Activated gamma-delta T cell treated with Interleukin-2 at 50 U/mL for 16 hours (primary cell): ENCODE measurements around the gene ANGPTL2.

Experiments used
- DNase-seq: peaks from one replicate; pipeline ENCODE4 v3.0.0-alpha.2; 2020

Gene ANGPTL2

GRCh38 chr9:127116088-127116726, 6.2 kb downstream of the ANGPTL2 start:
- DNase-seq: no peak

- DNase-seq: no peak
Measured at GRCh38 chr9:127114606-127115005, 7.8 kb downstream of the ANGPTL2 start.

- DNase-seq: no peak
Measured at GRCh38 chr9:127113191-127113972, 9.1 kb downstream of the ANGPTL2 start.

- no peak for DNase-seq
Measured at GRCh38 chr9:127112735-127113161, 9.7 kb downstream of the ANGPTL2 start.

DNA sequence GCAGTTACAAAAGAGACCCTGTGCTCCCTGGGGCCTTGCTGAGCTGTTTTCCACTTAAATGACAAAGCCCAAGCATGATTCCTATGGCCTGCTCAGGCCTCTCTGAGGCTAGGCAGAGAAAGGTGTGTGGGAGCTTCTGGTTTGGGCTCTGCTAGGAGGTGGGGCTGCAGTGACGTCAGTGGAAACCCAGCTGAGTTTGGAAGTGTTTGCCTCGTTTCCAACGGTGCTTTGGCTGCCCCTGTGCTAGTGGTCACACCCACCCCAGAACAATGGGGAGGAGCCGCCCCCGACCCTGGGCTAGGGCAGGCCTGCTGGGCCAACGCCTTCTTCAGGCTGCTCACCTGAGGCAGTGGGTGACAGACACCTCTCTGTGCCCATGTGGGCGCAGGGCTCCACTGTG, 10.4 kb downstream of the ANGPTL2 start:
- no peak for DNase-seq

DNA sequence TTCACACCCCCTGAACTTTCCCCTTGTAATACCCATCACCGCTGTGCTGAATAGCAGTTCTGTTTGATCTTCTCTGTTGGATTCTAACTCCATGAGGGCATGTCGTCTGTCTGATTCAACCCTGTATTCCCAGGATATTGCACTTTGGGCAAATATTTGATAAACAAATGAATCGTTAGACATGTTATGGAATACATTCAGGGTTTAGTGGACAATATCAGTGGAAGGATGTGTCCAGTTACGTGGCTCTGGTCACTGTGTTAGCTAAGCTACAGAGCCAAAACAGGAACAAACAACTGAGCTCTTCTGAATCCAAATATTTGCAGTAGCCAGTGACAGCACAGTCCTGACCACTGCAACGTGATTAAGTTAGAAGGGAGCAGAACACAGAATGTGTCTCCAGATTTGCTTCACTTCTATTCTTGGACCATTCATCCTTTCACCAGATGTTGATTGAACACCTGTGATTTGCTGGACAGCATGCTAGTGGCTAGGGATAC, 13.2 kb downstream of the ANGPTL2 start:
- no peak for DNase-seq

GRCh38 chr9:127107929-127108876, 14.2 kb downstream of the ANGPTL2 start:
- no peak for DNase-seq

DNA sequence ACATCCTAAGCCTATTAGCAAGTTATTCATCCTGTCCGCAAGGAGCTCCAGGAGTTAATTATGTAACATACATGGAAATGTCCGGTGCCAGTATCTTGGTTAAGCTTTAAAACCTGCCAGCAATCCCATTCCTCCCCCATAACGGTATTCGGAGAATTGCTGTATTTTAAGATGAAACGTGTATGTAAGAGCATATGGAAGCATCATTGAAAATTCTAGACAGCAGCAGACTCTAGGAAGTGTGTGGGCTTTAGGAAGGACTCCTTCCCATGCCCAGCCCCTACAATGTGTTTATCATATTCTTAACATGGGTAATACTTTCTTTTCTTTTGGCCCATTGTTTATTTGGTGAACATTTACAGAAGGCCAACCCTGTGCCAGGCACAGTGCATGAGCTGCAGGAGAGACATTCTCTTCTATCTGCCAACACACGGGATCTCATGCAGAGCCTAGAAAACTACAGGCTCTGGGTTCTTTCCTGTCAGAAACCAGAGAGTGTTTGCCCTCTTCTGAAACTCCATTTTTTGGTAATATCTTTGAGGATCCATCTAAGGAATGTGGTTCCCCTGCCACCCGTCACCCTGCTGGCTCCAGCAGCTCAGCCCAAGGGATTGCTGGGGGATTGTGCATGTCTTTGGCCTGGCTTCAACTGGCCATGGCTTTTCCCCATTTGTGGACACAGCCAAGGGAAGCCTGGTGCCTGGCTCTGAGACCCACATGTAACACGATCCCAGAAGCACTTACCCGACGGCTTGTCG, 15.1 kb downstream of the ANGPTL2 start:
- DNase-seq: no peak

DNA sequence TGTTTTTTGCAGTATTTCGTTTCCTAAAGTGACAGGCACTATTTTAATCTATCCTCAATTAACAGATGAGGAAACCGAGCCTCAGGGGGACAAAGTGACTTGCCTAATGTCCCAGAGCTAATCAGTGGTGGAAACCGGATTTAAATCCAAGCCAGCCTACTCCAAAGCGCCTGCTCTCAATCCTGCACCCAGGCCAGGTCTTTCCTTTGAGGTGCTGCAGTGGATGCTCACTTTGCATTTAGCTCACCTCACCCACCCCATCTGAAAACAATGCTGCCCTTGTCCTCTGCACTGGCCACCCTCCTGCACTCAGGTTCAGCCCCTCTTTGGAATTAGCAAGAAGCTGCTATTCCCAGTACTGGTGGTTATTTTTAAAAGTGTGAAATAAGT, 16.0 kb downstream of the ANGPTL2 start:
- no peak for DNase-seq

DNA sequence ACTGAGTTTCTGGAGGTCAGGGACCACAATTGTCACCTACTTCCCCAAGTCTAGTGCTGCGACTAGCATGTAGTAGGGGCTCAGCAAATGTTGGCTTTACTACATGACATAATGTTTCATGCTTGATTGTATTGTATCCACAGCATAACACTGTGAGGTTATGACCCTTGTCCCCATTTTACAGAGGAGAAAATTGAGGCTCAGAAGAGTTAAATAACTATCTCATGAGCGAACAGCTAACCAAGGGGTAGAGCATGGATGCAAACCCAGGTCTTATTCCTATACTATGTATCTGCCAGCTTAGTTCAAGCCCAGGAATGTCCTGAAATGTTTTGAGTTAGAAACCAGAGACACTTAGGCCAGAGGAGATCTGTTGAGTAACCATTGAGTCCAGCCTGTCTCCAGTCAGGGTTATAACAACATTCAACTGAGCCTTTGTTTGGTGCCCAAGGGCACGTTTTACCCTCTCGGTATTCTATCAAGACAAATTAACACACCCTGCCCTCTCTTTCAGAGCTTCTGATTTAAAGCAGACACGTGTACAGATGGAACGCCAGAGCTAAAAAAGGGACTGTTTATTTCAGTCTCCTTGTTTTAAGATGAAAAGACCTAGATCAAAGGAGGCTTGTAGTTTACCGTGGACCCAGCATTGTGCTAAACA, 16.5 kb downstream of the ANGPTL2 start:
- DNase-seq: no peak

DNA sequence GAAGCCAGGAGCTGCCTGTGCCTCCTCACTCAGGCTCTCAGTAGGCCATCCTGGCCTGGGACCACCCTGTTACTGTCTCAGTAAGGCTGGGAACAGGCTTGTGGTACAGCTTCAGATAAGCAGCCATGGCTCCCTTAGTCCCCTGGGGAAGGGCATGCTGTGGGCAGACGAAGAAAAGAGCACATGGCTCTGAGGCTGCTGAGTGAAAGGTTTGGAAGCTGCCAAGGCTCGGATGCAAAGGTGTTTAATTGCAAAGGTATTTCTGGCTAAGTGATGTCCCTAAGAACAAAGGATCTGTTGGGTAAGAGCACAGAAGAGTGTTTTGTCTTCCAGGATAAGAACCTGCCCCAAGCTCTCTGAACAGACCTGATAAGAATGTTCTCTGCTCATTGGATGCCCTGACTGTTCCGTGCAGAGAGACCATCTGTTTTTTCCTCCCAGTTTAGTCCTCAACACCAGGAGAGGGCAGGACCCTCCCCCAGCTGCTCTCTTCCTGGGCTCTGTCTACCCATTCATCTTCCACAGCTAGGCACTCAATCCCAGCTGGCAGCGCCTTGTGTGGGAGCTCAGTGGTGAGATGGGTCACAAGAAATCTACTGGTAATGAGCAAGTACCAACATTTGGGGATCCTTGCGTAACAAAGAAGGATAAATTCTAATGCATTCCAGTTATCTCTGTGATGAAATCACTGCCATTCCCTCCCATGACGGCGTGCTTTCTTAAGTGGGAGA, 17.7 kb downstream of the ANGPTL2 start:
- DNase-seq: no peak

- DNase-seq: no peak
Measured at GRCh38 chr9:127102788-127103187, 19.6 kb downstream of the ANGPTL2 start.

GRCh38 chr9:127102176-127102575, 20.3 kb downstream of the ANGPTL2 start:
- DNase-seq: no peak

DNA sequence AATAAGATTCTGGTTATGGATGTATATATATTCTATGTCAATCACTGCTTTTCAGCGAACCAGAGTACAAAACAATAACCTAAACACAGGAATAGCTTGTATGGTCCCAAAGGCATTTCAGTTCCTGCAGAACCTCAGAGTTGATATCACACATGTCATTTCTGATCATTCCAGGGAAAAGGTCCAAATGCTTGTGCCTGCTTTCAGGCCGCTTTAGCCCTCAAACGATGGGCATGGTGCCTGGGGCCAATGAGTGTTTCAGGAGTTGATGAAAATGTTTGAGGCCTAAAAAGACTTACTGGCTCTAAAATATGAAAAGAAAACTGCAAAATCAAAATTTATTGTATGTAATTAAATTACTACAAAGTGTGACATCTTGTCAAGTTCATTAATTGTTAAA, 22.8 kb downstream of the ANGPTL2 start:
- no peak for DNase-seq

DNA sequence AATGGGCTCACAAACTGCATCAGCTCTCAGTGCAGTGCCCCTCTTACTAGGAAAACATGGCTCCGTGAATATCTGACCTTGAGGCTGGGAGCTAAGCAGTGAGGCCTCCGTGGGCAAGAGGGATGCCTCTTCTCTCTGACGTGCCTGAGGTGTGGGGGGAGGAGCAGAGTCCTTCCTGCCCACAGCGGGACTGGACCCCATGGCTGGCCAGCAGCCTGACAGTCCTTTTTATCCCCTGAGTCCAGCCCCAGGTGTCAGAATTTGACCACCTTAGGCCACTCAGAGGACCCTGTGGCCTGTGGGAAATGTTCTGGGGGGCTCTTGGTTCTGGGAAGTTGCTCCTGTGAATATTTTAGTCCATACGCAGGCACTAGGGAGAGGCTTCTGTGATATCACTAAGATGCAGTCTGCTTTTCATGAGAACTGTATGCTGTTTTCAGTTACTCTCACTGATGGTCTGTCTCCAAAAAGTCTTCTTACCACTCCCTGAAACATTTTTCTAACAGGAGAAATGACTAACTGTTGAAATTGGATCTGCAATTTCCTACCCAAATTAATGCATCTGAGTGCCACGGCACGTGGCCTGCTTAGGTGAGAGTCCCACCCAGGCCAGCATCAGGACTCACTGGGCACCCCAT, 23.4 kb downstream of the ANGPTL2 start:
- DNase-seq: no peak

GRCh38 chr9:127097683-127098082, 24.8 kb downstream of the ANGPTL2 start:
- no peak for DNase-seq

GRCh38 chr9:127096208-127096607, 26.2 kb downstream of the ANGPTL2 start:
- no peak for DNase-seq

DNA sequence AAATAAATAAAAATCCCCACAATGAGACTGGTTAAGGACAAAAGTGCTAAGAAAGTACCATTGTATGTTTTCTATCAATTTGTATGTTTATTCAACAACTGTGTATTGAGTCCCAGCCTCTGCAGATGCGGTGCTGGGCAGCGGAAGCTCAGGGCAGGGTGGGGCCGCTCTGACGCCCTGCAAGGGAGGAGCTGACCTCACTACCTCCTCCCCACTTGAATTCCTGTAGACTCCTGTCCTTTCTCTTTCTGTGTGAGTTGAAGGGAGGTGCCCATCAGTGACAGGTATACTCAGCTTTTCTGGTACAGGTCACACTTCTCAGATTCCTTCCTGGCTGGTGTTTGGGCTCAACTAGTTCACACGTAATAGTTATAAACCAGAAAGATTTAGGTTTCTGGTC, 27.0 kb downstream of the ANGPTL2 start:
- no peak for DNase-seq

- no peak for DNase-seq
Measured at GRCh38 chr9:127093319-127094020, 29.0 kb downstream of the ANGPTL2 start.

GRCh38 chr9:127092041-127092608, 30.3 kb downstream of the ANGPTL2 start:
- DNase-seq: no peak
